Testis (tissue), 2 donors: ENCODE results near the gene MFSD12.

Experiments used
- POLR2A ChIP-seq: fragments of 450-650 bp; IDR thresholded peaks from one replicate; pipeline ENCODE4 v1.6.1; 2017; ENCODE audit warnings: antibody characterized with exemption, mild to moderate bottlenecking, moderate library complexity
- TF ChIP-seq, protein P1 (sequence below), 3 experiments: fragments of 450-650 bp in 2 of 3; fragments of 200-600 bp in 1 of 3; sonication (generic) in 1 of 3; IDR thresholded peaks; one replicate each; pipeline ENCODE4 v1.5.1; 2016 to 2019; ENCODE audit warnings: antibody characterized with exemption in 3 of 3, mild to moderate bottlenecking in 2 of 3, moderate library complexity in 1 of 3

DNA sequence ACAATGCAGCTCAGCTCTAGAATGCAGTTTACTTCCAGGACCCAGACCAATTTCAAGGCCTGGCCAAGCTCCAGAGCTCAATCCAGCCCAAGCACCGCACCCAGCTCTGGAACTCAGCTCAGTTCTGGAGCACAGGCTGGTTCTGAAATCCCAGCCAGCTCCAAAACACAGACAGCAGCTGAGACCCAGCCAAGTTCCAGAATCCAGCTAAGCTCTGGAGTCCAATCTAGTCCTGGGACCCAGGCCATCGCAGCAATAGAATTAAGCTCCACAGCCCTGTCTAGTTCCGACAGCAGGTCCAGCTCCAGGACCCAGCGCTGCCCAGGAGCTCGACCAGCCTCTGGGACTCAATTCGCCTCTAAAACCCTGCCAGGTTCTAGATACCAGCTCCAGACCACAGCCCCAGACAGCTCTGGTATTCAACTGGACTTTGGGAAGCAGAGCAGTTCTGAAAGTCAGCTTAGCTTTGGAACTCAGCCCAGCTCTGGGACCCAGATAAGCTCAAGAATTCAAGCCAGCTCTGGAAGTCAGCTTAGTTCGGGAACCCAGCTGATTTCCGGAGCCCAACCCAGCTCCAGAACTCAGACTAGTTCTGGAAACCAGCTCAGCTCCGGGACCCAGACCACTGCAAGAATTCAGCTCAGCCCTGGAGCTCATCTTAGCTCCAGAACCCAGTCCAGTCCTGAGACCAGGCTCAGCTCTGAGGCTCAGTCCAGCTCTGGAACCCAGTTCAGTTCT, 34.7 kb upstream of the MFSD12 start:
- no peak for TF ChIP-seq POLR2A
- TF ChIP-seq, protein P1, sequence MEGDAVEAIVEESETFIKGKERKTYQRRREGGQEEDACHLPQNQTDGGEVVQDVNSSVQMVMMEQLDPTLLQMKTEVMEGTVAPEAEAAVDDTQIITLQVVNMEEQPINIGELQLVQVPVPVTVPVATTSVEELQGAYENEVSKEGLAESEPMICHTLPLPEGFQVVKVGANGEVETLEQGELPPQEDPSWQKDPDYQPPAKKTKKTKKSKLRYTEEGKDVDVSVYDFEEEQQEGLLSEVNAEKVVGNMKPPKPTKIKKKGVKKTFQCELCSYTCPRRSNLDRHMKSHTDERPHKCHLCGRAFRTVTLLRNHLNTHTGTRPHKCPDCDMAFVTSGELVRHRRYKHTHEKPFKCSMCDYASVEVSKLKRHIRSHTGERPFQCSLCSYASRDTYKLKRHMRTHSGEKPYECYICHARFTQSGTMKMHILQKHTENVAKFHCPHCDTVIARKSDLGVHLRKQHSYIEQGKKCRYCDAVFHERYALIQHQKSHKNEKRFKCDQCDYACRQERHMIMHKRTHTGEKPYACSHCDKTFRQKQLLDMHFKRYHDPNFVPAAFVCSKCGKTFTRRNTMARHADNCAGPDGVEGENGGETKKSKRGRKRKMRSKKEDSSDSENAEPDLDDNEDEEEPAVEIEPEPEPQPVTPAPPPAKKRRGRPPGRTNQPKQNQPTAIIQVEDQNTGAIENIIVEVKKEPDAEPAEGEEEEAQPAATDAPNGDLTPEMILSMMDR (IDR thresholded peaks at IDR 0.05), result no peak
